NT2/D1 (cell line): ENCODE data around the gene SIM2.

ENCODE experiments used
- YY1 ChIP-seq: IDR thresholded peaks from 2 replicates; pipeline ENCODE4 v1.6.1; 2011; ENCODE audit not compliant: insufficient read length, insufficient read depth
- ZNF274 ChIP-seq: IDR thresholded peaks from 2 replicates; pipeline ENCODE4 v1.6.1; 2011; ENCODE audit warnings: mild to moderate bottlenecking, low read depth, low read length

GRCh38 chr21:36773995-36774394 is 75.1 kb downstream of the SIM2 start:
- no peak for TF ChIP-seq ZNF274
- TF ChIP-seq YY1, result no peak
